Large intestine (tissue), 3 donors: ENCODE data around the gene C1orf116. TPM values are rescaled to one million over a fixed set of nuclear protein-coding genes. Genes with fewer than 3 reads are reported as not detected.

Source experiments
- DNase-seq, 2 donors: peaks; one replicate each; pipeline versions ENCODE4 v3.0.0 to v3.0.0-alpha.2; 2013
- H3K27ac ChIP-seq: one replicate; pipeline ENCODE4 v1.5.1; 2013; ENCODE audit warnings: low read length
- H3K27me3 ChIP-seq: 2 replicates; pipeline ENCODE4 v1.6.1; 2013; ENCODE audit warnings: low read length; ENCODE audit not compliant: control insufficient read depth, insufficient read depth
- H3K36me3 ChIP-seq: 2 replicates; pipeline ENCODE4 v1.6.1; 2013; ENCODE audit warnings: low read length; ENCODE audit not compliant: control insufficient read depth, insufficient read depth
- H3K4me1 ChIP-seq: one replicate; pipeline ENCODE4 v1.6.1; 2013; ENCODE audit warnings: low read length; ENCODE audit not compliant: control insufficient read depth, insufficient read depth
- H3K4me3 ChIP-seq: one replicate; pipeline ENCODE4 v1.5.1; 2013; ENCODE audit warnings: low read length
- H3K9me3 ChIP-seq: one replicate; pipeline ENCODE4 v1.6.1; 2013; ENCODE audit warnings: mild to moderate bottlenecking, low read depth, low read length, moderate library complexity; ENCODE audit not compliant: control insufficient read depth
- WGBS: methylation state at CpG from one replicate; pipeline ENCODE4 v1.1.5; 2013; ENCODE audit warnings: low lambda C conversion rate; ENCODE audit not compliant: insufficient coverage; 5-methylcytosine and 5-hydroxymethylcytosine counted together
- polyA plus RNA-seq: library from polyadenylated mRNA; unstranded; fragments of 120-200 nt; gene quantifications from one replicate; pipeline ENCODE4 v1.2.1, GENCODE V29; 2013

The C1orf116 gene
- polyA plus RNA-seq, 1 donor: 45.7 TPM

GRCh38 chr1:207062058-207062457 is 29.5 kb upstream of the C1orf116 start:
- H3K27ac ChIP-seq: no peak overlapping the region
- H3K9me3 ChIP-seq: no peaks in the 10 kb centered on the region
- WGBS: no CpG with 5 or more reads among the region's 1 CpG
- H3K27me3 ChIP-seq: no peaks in the 10 kb centered on the region
- DNase-seq: no peak
- peaks cover 37% of the 10 kb centered on the region for H3K4me1 ChIP-seq
- H3K4me3 ChIP-seq: no peak overlapping the region
- H3K36me3 ChIP-seq: peaks cover 46% of the 10 kb centered on the region

- DNase-seq: no peak
- Histone ChIP-seq H3K9me3 (no peaks in the 10 kb centered on the region), H3K36me3 (peaks cover 41% of the 10 kb centered on the region), H3K4me3 (no peak overlapping the region), H3K4me1 (peaks cover 41% of the 10 kb centered on the region), H3K27ac (no peak overlapping the region), H3K27me3 (no peaks in the 10 kb centered on the region)
- WGBS: no CpG with 5 or more reads among the region's 3 CpGs
Measured at GRCh38 chr1:207060596-207060995, 28.0 kb upstream of the C1orf116 start.

GRCh38 chr1:207059881-207060280 is 27.3 kb upstream of the C1orf116 start:
- no CpG with 5 or more reads among the region's 4 CpGs for WGBS
- no peak overlapping the region for H3K27ac ChIP-seq

GRCh38 chr1:207058878-207059867 is 26.6 kb upstream of the C1orf116 start:
- no peak for DNase-seq
- WGBS: 50% methylated on average over 1 of the region's 6 CpGs
- no peak overlapping the region for H3K4me3 ChIP-seq
- H3K27ac ChIP-seq: no peak overlapping the region
- H3K4me1 ChIP-seq: peaks cover 42% of the 10 kb centered on the region
- no peaks in the 10 kb centered on the region for H3K9me3 ChIP-seq
- H3K36me3 ChIP-seq: peaks cover 37% of the 10 kb centered on the region
- H3K27me3 ChIP-seq: no peaks in the 10 kb centered on the region

More at GRCh38 chr1:207059881-207060280, 27.3 kb upstream of the C1orf116 start:
- no peaks in the 10 kb centered on the region for H3K9me3 ChIP-seq
- no peak overlapping the region for H3K4me3 ChIP-seq
- H3K36me3 ChIP-seq: peaks cover 39% of the 10 kb centered on the region
- H3K27me3 ChIP-seq: no peaks in the 10 kb centered on the region
- no peak for DNase-seq
- peaks cover 42% of the 10 kb centered on the region for H3K4me1 ChIP-seq

GRCh38 chr1:207058252-207058651 is 25.7 kb upstream of the C1orf116 start:
- Histone ChIP-seq H3K4me1 (peaks cover 40% of the 10 kb centered on the region), H3K27ac (no peak overlapping the region), H3K36me3 (peaks cover 29% of the 10 kb centered on the region), H3K4me3 (no peak overlapping the region), H3K9me3 (no peaks in the 10 kb centered on the region), H3K27me3 (no peaks in the 10 kb centered on the region)
- 93% methylated on average over 3 of the region's 4 CpGs for WGBS
- no peak for DNase-seq

GRCh38 chr1:207056673-207057072 is 24.1 kb upstream of the C1orf116 start:
- 60% methylated on average over 1 of the region's 6 CpGs for WGBS
- Histone ChIP-seq H3K27me3 (no peaks in the 10 kb centered on the region), H3K4me1 (peaks cover 46% of the 10 kb centered on the region), H3K4me3 (peak overlapping the region; percentile 16), H3K36me3 (peaks cover 13% of the 10 kb centered on the region), H3K9me3 (no peaks in the 10 kb centered on the region), H3K27ac (peak overlapping the region; percentile 98)
- peak; percentile 86 to 95 for DNase-seq

- Histone ChIP-seq H3K9me3 (no peaks in the 10 kb centered on the region), H3K36me3 (peaks cover 9% of the 10 kb centered on the region), H3K27ac (peak overlapping the region; percentile 98), H3K4me3 (no peak overlapping the region), H3K4me1 (peaks cover 46% of the 10 kb centered on the region), H3K27me3 (no peaks in the 10 kb centered on the region)
- no CpG with 5 or more reads among the region's 3 CpGs for WGBS
- DNase-seq: peak in 1 of 2 donors; percentile 48
Measured at GRCh38 chr1:207055386-207056001, 22.9 kb upstream of the C1orf116 start.

GRCh38 chr1:207054491-207054890 is 21.9 kb upstream of the C1orf116 start:
- Histone ChIP-seq H3K27me3 (no peaks in the 10 kb centered on the region), H3K36me3 (peaks cover under 1% of the 10 kb centered on the region), H3K4me1 (peaks cover 44% of the 10 kb centered on the region), H3K4me3 (no peak overlapping the region), H3K9me3 (no peaks in the 10 kb centered on the region), H3K27ac (peak overlapping the region; percentile 98)
- no peak for DNase-seq
- WGBS: no CpG with 5 or more reads among the region's 2 CpGs

- DNase-seq: peak; percentile 99 to 100
- H3K27ac ChIP-seq: peak within 1 kb of the TSS; percentile 95
- H3K36me3 ChIP-seq: peaks cover 11% of the 10 kb centered on the region
- no peaks in the 10 kb centered on the region for H3K9me3 ChIP-seq
- H3K4me1 ChIP-seq: peaks cover 44% of the 10 kb centered on the region
- peak within 1 kb of the TSS; percentile 81 for H3K4me3 ChIP-seq
- WGBS: no CpG with 5 or more reads among the region's 56 CpGs
- H3K27me3 ChIP-seq: no peaks in the 10 kb centered on the region
Measured at GRCh38 chr1:207052911-207053769, 20.6 kb upstream of the C1orf116 start, which contains the start of gene PFKFB2. PFKFB2 (plus strand) TSS chr1:207053275; CDS start chr1:207054718, 1,443 bp downstream.
